NOMO-1 (cell line): ENCODE results near the gene TBL3.
"Not testable (repeated sequence)": the region's sequence is repeated elsewhere in the genome, so short reads cannot be mapped to it uniquely, and the experiment has no call there.

Source experiments
- DNase-seq, 2 experiments: peaks; one replicate each; lab custom pipeline; 2025; ENCODE audit not compliant: unreplicated experiment in 2 of 2; lab: John Stamatoyannopoulos, UW

Gene TBL3

GRCh38 chr16:1971796-1972489 lies at the start of gene TBL3:
Gene TBL3 (plus strand): TSS chr16:1972053. CDS start chr16:1972165, 112 bp downstream.
- DNase-seq: peak; percentile 80 to 93

GRCh38 chr16:1922357-1922756 lies 49.5 kb upstream of the TBL3 start:
- DNase-seq: no peak

- DNase-seq: no peak
Observed at GRCh38 chr16:1923299-1924034, 48.4 kb upstream of the TBL3 start.

DNA sequence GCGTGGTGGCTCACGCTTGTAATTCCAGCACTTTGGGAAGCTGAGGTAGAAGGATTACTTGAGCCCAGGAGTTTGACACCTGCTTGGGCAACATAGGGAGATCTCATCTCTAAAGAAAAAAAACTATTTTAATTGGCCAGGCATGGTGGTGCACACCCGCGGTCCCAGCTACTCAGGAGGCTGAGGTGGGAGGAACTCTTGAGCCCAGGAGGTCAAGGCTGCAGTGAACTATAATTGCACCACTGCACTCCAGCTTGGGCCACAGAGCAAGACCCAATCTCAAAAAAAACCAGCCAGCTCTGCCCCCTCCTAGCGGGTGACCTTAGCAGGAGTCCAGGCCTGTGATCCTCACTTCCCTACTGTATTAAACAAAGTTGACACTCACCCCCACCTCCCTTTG lies 47.8 kb upstream of the TBL3 start:
- no peak for DNase-seq

GRCh38 chr16:1926271-1926670 lies 45.6 kb upstream of the TBL3 start:
- no peak for DNase-seq

DNA sequence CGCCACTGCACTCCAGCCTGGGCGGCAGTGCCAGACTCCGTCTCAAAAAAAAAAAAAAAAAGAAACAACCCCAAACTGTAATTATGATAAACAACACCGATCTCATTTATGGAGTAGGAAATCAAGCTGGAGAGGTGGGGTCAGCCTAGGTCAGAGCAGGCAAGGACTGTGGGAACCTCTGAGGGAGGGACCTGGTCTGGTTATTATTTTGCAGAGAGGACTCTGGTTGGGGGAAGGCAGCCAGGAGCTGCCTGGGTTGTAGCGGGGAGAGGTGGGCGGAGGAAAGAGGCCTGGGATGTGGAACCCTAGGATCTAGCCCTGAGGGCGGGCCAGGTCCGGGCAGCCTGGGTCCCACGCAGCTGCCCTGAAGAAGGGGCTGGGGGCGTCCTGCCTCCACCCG lies 42.7 kb upstream of the TBL3 start:
- DNase-seq: peak; percentile 28 to 43

DNA sequence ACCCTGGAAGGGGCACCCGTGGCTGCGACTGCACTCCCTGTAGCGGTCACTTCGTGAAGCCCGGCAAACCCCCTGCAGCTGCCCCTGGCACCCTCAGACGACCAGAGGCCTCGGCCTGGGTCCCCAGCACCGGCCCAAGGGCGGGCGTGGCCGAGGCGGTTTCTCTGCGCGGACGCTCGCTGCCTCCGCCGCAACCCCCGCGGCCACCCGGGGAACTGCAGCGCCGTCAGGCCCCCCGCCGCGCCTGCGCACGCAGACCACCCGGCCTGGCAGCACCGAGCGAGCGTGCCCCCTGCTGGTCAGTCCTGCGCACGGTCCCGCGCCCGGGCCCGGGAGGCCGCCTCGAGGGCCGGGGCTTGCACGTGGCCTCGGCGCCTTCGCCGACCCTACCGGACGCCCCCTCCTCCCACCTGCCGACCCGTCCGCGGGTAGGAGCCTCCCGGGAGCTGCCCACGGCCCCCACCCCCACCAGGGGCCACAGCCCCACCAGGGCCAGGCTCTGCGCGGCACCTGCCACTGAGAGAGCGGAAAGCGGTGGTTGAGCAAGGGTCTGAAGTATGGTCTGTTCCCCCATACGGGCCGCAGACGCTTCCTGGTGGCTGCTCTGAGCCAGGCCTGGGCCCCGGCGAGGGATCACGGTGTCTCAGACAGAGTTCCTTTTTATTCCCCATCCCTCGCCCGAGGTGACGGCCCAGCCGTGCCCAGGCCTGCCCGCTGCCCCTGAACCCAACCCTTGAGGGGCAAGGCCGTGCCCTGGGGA lies 42.1 kb upstream of the TBL3 start:
- DNase-seq: peak; percentile 84 to 89

DNA sequence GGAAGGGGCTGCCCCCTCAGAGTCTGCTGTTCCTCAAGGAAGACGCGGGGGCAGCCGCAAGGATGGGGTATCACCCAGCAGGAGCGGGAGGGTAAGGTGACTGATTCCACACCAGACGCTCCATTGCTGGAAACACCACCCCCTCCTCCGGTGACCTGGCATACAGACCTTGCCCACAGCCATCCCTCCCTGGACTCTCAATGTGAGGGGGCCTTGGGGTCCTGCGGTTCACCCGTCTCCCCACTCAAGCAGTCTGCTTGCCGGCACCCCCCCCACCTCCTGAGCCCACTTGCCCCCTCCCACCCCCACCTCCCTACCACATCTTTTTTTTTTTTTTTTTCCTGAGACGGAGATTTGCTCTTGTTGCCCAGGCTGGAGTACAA lies 41.5 kb upstream of the TBL3 start:
- DNase-seq: no peak

DNA sequence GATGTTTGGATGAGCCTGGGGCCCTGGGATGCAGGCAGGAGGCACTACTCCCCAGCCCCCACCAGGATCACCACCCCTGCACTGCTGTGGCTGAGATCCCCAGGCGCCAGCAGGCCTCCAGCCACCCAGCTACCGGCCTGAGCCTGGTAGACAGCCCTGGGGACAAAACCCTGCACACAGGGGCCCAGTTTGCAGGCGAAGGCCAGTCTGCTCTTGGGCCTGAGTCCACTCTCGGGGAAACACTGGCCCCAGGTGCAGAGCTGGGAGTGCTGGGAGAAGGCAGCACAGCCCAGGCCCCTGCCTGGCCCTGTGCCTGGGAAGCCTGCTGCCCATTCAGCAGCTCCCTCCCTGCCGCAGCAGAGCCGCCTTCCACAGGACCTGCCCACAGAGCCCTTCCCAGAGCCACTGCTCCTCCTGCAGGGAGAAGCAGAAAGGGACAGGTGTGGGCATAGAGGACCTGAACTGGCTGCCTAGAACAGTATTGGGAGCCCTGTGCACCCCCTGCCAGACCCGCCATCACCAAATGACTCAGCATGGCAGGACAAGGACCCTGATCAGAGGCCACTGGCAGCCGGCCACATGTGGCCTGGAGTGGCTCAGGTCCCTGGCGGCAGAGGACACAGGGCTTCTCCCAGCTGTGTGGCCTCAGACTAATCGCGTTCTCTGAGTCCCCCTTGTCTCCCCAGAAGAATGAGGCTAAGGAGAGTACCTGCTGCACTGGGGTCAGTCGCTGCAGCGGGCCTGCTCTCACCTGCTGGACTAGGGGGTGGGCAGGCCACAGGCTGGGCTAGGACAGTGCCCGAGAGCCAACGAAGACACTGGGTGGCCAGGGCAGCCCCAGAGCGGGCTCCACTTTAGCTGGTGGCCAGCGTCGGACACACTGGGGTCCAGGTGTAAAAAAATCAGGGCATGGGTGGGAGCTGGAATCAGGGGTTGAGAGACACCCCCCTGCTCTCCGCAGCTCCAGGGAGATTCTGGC lies 39.5 kb upstream of the TBL3 start:
- DNase-seq: no peak

GRCh38 chr16:1933097-1933661 lies 38.7 kb upstream of the TBL3 start:
- no peak for DNase-seq

DNA sequence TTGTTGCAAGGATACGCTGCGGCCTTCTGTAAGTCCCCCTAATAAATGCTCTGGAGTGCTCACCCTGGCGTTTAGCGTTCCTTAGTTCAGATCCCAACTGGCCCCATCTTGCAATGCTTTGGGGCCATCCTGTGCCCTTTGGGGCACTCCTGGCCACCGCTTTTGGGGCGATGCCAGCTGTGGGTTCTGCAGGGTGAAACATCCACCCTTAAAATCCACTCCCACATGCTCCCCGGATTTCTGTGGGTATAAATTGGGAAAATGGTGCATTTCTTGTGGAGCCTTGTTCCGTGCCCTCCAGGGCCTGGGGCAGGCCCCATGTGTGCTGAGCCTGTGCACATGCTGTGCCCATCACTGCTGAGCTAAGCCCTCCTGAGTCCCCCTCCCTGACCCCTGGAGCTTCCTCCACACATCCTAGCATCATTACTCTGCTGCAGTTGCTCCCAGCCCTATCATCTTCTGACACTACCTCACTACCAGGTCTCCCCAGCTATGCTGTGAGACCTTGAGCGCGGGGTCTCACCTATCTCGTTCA lies 34.8 kb upstream of the TBL3 start:
- DNase-seq: no peak

GRCh38 chr16:1938316-1938715 lies 33.5 kb upstream of the TBL3 start:
- peak; percentile 81 to 92 for DNase-seq

- DNase-seq: no peak
Observed at GRCh38 chr16:1938910-1939309, 32.9 kb upstream of the TBL3 start.

- DNase-seq: not testable (repeated sequence)
Observed at GRCh38 chr16:1939833-1940232, 32.0 kb upstream of the TBL3 start.

GRCh38 chr16:1940273-1941161 lies 31.3 kb upstream of the TBL3 start:
- no peak for DNase-seq

- DNase-seq: peak; percentile 59 to 63
Observed at GRCh38 chr16:1941162-1942046, 30.4 kb upstream of the TBL3 start.

GRCh38 chr16:1942047-1942809 lies 29.6 kb upstream of the TBL3 start:
- peak; percentile 42 to 71 for DNase-seq
